ENCODE measurements around the gene KRT13. TPM values are rescaled to one million over a fixed set of nuclear protein-coding genes. Genes with fewer than 3 reads are reported as not detected.

KRT13 gene
- total RNA-seq, 2 donors from 2014 or later: not detected

DNA sequence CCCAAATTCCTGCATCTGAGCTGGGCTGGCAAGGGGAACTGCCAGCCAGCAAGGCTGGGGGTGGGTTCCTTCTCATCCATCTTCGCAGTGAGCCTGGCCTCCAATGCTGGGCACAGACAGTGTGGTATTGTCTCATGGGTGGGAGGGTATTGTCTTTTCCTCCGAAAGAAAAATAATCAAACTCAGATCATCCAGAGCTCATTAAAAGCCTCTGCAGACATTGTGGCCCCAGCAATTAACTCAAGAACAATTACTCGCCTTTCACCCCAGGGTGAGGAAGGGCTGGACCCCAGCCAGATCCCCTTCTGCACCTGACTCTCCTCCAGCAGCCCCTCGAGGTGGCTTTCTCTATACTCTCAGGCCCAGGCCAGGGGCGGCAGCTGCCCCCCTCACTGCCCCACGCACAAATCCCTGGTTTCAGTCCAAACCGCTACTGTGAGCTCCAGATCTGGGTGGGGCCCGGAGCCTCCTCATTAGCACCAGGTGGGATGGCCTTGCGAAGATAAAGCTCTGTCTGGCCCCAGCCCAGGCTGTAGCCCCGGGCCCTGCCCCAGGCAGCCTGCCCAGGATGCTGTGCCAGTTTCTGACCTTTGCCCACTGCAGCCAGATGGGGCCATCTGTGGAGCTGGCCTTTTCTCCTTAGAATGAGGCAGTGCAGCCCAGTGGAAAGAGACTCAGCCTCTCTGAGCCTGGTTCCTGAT lies 15.6 kb upstream of the KRT13 start:
- Histone ChIP-seq H3K27me3 (no peaks in the 10 kb centered on the region), H3K27ac (no peak overlapping the region), H3K36me3 (no peaks in the 10 kb centered on the region), H3K9me3 (no peaks in the 10 kb centered on the region), H3K4me3 (no peak overlapping the region), H3K4me1 (no peaks in the 10 kb centered on the region)
- DNase-seq (ENCODE audit: low spot score): no peak
- no peak for TF ChIP-seq CTCF (IDR thresholded peaks at IDR 0.05)

DNA sequence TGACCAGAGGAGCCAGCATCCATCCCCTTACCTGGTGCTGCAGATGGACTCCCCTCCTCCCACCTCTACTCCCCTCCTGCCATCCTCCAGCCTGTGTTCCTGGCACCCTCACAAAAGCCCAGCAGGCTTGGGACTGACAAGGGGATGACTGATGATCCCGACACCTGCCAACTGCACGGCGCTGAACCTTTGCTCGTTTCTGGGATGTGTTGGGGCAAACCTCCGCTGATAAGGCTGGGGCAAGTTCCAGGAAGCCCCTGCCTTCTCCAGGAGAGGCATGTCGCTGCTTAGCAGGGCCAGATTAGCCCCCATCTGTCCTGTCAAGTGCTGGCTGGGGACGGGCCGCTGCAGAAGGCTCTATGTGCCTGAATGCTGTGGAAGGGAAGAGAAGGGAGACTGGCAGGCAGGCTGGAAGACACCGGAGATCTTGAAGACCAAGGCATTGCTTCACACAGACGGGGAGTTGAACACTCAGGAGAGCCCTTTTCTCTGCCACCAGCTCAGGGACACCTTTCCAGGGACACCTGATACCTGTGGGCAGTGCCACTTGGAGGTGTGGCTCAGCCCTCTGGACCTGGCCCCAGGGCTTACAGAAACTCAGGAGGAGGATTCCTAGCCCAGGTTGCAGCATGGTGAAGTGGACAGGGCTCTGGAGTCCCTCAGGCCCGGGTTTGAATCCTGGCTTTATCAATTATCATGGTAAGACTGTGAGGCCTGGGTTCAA lies 14.3 kb upstream of the KRT13 start:
- H3K36me3 ChIP-seq: no peaks in the 10 kb centered on the region
- no peak overlapping the region for H3K27ac ChIP-seq
- no peak for DNase-seq (ENCODE audit: low spot score)
- H3K4me1 ChIP-seq: no peaks in the 10 kb centered on the region
- no peak for TF ChIP-seq CTCF (IDR thresholded peaks at IDR 0.05)
- H3K4me3 ChIP-seq: no peak overlapping the region
- no peaks in the 10 kb centered on the region for H3K9me3 ChIP-seq
- no peaks in the 10 kb centered on the region for H3K27me3 ChIP-seq

GRCh38 chr17:41518789-41519449 lies 13.5 kb upstream of the KRT13 start, which contains the start of gene KRT15:
KRT15 (minus strand) TSS chr17:41518890; CDS start chr17:41518827, 63 bp downstream.
- no peak for TF ChIP-seq CTCF (IDR thresholded peaks at IDR 0.05)

GRCh38 chr17:41518031-41518430 lies 12.6 kb upstream of the KRT13 start:
- no peak for DNase-seq (ENCODE audit: low spot score)
- Histone ChIP-seq H3K4me1 (no peaks in the 10 kb centered on the region), H3K36me3 (no peaks in the 10 kb centered on the region), H3K27ac (no peak overlapping the region), H3K9me3 (no peaks in the 10 kb centered on the region), H3K27me3 (no peaks in the 10 kb centered on the region), H3K4me3 (no peak overlapping the region)
- no peak for TF ChIP-seq CTCF (IDR thresholded peaks at IDR 0.05)

More at GRCh38 chr17:41518789-41519449, 13.5 kb upstream of the KRT13 start, which contains the start of gene KRT15:
- Histone ChIP-seq H3K27ac (no peak within 1 kb of the TSS), H3K4me3 (no peak within 1 kb of the TSS), H3K36me3 (no peaks in the 10 kb centered on the region), H3K4me1 (no peaks in the 10 kb centered on the region), H3K9me3 (no peaks in the 10 kb centered on the region), H3K27me3 (no peaks in the 10 kb centered on the region)
- DNase-seq (ENCODE audit: low spot score): no peak

GRCh38 chr17:41516830-41517283 lies 11.4 kb upstream of the KRT13 start:
- no peak for TF ChIP-seq CTCF (IDR thresholded peaks at IDR 0.05)
- no peaks in the 10 kb centered on the region for H3K27me3 ChIP-seq

More at GRCh38 chr17:41516830-41517283, 11.4 kb upstream of the KRT13 start:
- Histone ChIP-seq H3K4me1 (no peaks in the 10 kb centered on the region), H3K9me3 (no peaks in the 10 kb centered on the region), H3K4me3 (no peak overlapping the region), H3K27ac (no peak overlapping the region), H3K36me3 (no peaks in the 10 kb centered on the region)
- no peak for DNase-seq (ENCODE audit: low spot score)
